RWPE2 (cell line): ENCODE data around the gene ETNK1.

ENCODE experiments used
- ATAC-seq: fragments of 200-7000 bp; cut with Tn5 transposase; 3 replicates; pipeline ENCODE4 v1.9.1; 2021; ENCODE audit warnings: low read depth
- DNase-seq: peaks from one replicate; pipeline ENCODE4 v3.0.0-alpha.2; 2020; ENCODE audit warnings: low spot score
- H3K27ac ChIP-seq: fragments of 450-650 bp; 2 replicates; pipeline ENCODE4 v1.5.1; 2017; ENCODE audit warnings: mild to moderate bottlenecking; ENCODE audit not compliant: poor library complexity, severe bottlenecking
- H3K27me3 ChIP-seq: fragments of 250-450 bp; sonication (Bioruptor Pico); 2 replicates; pipeline ENCODE4 v1.5.1; 2021; ENCODE audit warnings: mild to moderate bottlenecking, moderate library complexity; ENCODE audit not compliant: insufficient read depth, poor library complexity, severe bottlenecking
- H3K36me3 ChIP-seq: fragments of 250-450 bp; sonication (Bioruptor Pico); 2 replicates; pipeline ENCODE4 v1.5.1; 2020; ENCODE audit warnings: low read depth, mild to moderate bottlenecking, moderate library complexity
- H3K4me1 ChIP-seq: fragments of 250-450 bp; sonication (Bioruptor Pico); 2 replicates; pipeline ENCODE4 v1.5.1; 2021; ENCODE audit warnings: mild to moderate bottlenecking, moderate library complexity; ENCODE audit not compliant: insufficient read depth, poor library complexity, severe bottlenecking
- H3K4me3 ChIP-seq: fragments of 250-450 bp; sonication (Bioruptor Pico); 2 replicates; pipeline ENCODE4 v1.5.1; 2021; ENCODE audit warnings: mild to moderate bottlenecking, moderate library complexity; ENCODE audit not compliant: severe bottlenecking
- H3K9me3 ChIP-seq: fragments of 250-450 bp; sonication (Bioruptor Pico); 2 replicates; pipeline ENCODE4 v1.5.1; 2021; ENCODE audit warnings: mild to moderate bottlenecking, moderate library complexity; ENCODE audit not compliant: severe bottlenecking
- CTCF ChIP-seq: fragments of 450-650 bp; IDR thresholded peaks from one replicate; pipeline ENCODE4 v1.5.1; 2017; ENCODE audit warnings: mild to moderate bottlenecking, moderate library complexity; ENCODE audit not compliant: poor library complexity, severe bottlenecking

ETNK1 gene

GRCh38 chr12:22656831-22657230 lies 31.9 kb downstream of the ETNK1 start:
- H3K36me3 ChIP-seq: no peaks in the 10 kb centered on the region
- TF ChIP-seq CTCF: no peak
- no peak overlapping the region for H3K4me3 ChIP-seq
- H3K27ac ChIP-seq: no peak overlapping the region
- peaks cover 5% of the 10 kb centered on the region for H3K4me1 ChIP-seq
- no peaks in the 10 kb centered on the region for H3K9me3 ChIP-seq
- no peak for DNase-seq
- H3K27me3 ChIP-seq: no peaks in the 10 kb centered on the region
- ATAC-seq: no peak

DNA sequence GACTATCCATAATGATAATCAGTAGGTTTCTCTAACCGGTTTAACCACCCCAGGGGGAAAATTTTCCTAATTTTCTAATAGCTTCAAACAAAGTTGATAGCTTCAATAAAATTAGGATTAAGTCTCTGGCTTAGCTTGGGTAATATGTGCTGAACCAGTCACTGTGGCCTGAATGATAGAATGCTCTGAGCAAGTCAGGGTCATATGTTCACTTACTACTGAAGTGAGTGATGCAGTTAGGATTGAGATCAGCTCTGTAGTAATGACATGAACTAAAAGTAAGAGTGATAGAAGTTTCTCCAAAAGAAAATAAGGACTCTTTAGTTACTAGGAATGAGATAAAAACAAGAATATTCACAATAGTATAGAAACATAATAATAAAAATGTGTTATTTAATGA lies 32.6 kb downstream of the ETNK1 start:
- Histone ChIP-seq H3K9me3 (no peaks in the 10 kb centered on the region), H3K4me1 (peaks cover 5% of the 10 kb centered on the region), H3K4me3 (no peak overlapping the region), H3K27me3 (no peaks in the 10 kb centered on the region), H3K36me3 (no peaks in the 10 kb centered on the region), H3K27ac (peak overlapping the region; percentile 26)
- DNase-seq (no peak), ATAC-seq (no peak)
- TF ChIP-seq CTCF: no peak

GRCh38 chr12:22658214-22658613 lies 33.2 kb downstream of the ETNK1 start:
- Histone ChIP-seq H3K4me1 (peaks cover 5% of the 10 kb centered on the region), H3K27ac (peak overlapping the region; percentile 26), H3K27me3 (no peaks in the 10 kb centered on the region), H3K9me3 (no peaks in the 10 kb centered on the region), H3K4me3 (no peak overlapping the region), H3K36me3 (no peaks in the 10 kb centered on the region)
- DNase-seq (no peak), ATAC-seq (peak; percentile 96)
- no peak for TF ChIP-seq CTCF

DNA sequence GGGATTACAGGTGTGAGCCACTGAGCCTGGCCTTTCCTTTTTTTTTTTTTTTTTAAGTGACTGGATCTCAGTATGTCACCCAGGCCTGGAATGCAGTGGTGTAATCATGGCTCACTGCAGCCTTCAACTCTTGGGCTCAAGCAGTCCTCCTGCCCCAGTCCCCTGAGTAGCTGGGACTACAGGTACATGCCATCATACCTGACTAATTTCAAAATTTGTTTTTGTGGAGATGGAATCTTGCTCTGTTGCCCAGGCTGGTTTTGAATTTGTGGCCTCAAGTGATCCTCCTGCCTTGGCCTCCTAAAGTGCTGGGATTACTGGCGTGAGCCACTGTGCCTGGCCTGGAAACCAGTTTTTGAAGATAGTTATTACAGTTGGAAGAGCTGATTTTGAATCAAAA lies 37.4 kb downstream of the ETNK1 start:
- H3K9me3 ChIP-seq: no peaks in the 10 kb centered on the region
- DNase-seq (no peak), ATAC-seq (no peak)
- H3K36me3 ChIP-seq: no peaks in the 10 kb centered on the region
- no peak overlapping the region for H3K27ac ChIP-seq
- H3K4me3 ChIP-seq: no peak overlapping the region
- no peak for TF ChIP-seq CTCF
- H3K27me3 ChIP-seq: no peaks in the 10 kb centered on the region
- H3K4me1 ChIP-seq: peaks cover 5% of the 10 kb centered on the region

GRCh38 chr12:22665476-22665875 lies 40.5 kb downstream of the ETNK1 start:
- Histone ChIP-seq H3K27ac (no peak overlapping the region), H3K27me3 (no peaks in the 10 kb centered on the region), H3K9me3 (no peaks in the 10 kb centered on the region), H3K4me1 (no peaks in the 10 kb centered on the region), H3K4me3 (no peak overlapping the region), H3K36me3 (no peaks in the 10 kb centered on the region)
- ATAC-seq: no peak
- TF ChIP-seq CTCF: no peak
- no peak for DNase-seq
